ENCODE results near the gene EGFL8. TPM values are rescaled to one million over a fixed set of nuclear protein-coding genes. Genes with fewer than 3 reads are reported as not detected.
A peak's percentile ranks its signal among the peaks of the same experiment; 100 is the strongest.

The EGFL8 gene
- total and polyA plus RNA-seq, 9 of the 15 experiments (the other 6 are each of a cell fraction or from before 2014, with no cell fraction given), result 2.2 to 47.4 (median 14.2) TPM

DNA sequence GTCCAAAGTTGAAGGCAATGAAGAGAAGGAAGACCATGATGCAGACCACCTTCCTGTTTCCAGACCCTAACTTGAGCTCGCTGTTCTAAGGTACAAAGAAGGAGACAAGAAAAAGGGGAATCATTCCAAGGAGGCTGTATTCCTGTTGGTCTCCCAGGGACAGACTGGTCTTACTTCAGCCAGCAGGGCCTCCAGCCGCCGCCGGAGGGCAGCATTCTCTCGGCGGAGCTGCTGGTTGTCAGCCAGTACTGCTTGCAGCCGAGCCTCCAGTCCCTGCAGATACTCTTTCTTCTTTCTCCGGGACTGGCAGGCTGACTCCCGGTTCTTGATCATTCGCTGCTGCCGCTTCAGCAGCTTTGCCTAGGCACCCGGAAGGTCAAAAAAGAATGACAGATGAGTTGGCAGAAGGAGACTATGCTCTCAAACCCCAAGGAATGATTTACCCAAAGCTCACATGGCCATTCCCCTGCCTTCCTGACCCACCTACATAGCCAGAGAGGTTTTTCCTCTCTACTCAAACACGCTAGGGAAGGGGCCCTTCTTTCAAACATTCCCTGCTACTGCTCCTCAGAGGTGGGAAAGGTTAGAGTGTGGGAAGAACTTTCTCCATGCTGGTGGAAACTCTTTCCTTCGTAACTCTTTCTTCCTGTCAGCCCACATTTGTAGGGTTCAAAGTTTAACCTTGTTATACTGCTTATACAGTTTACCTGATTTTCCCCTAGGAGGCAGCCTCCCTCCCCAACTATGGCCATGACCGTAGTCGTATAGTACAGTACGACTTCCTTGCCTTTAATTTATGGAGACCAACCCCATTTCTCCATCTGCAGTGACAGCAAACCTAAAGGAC, 45.4 kb upstream of the EGFL8 start (continued):
- TF ChIP-seq, protein P1, sequence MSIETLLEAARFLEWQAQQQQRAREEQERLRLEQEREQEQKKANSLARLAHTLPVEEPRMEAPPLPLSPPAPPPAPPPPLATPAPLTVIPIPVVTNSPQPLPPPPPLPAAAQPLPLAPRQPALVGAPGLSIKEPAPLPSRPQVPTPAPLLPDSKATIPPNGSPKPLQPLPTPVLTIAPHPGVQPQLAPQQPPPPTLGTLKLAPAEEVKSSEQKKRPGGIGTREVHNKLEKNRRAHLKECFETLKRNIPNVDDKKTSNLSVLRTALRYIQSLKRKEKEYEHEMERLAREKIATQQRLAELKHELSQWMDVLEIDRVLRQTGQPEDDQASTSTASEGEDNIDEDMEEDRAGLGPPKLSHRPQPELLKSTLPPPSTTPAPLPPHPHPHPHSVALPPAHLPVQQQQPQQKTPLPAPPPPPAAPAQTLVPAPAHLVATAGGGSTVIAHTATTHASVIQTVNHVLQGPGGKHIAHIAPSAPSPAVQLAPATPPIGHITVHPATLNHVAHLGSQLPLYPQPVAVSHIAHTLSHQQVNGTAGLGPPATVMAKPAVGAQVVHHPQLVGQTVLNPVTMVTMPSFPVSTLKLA (conservative IDR thresholded peaks at IDR 0.05), result peak in 1 of 2 experiments; percentile 45; a peak in 1 of 4 replicates
- TF ChIP-seq, protein P2, sequence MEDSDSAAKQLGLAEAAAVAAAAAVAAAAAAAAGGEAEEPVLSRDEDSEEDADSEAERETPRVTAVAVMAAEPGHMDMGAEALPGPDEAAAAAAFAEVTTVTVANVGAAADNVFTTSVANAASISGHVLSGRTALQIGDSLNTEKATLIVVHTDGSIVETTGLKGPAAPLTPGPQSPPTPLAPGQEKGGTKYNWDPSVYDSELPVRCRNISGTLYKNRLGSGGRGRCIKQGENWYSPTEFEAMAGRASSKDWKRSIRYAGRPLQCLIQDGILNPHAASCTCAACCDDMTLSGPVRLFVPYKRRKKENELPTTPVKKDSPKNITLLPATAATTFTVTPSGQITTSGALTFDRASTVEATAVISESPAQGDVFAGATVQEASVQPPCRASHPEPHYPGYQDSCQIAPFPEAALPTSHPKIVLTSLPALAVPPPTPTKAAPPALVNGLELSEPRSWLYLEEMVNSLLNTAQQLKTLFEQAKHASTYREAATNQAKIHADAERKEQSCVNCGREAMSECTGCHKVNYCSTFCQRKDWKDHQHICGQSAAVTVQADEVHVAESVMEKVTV (CRISPR knock-in tag; IDR thresholded peaks at IDR 0.05), result peak; percentile 96
- TF ChIP-seq JUND (IDR thresholded peaks at IDR 0.05; ENCODE audit: borderline replicate concordance, low read depth, low read length) (peak; percentile 64; the same call in 1 of the 2 replicates), JUND (tag; IDR thresholded peaks at IDR 0.05; ENCODE audit: borderline replicate concordance, low read depth, low read length) (peak; percentile 41; the same call in 1 of the 3 replicates), TRIM24 (IDR thresholded peaks at IDR 0.05) (no peak), EP400 (IDR thresholded peaks at IDR 0.05) (peak; percentile 28; the same call in 1 of the 2 replicates), TOE1 (IDR thresholded peaks at IDR 0.05; ENCODE audit: borderline replicate concordance) (no peak), TOE1 (CRISPR knock-in tag; IDR thresholded peaks at IDR 0.05; ENCODE audit: borderline replicate concordance, low read depth) (peak; percentile 44; the same call in 1 of the 2 replicates), GATAD2B (IDR thresholded peaks at IDR 0.05; ENCODE audit: borderline replicate concordance) (no peak), KLF1 (tag; IDR thresholded peaks at IDR 0.05) (peak; percentile 57; the same call in 1 of the 2 replicates), ILF3 (IDR thresholded peaks at IDR 0.05; ENCODE audit: borderline replicate concordance) (peak; percentile 45; the same call in 1 of the 2 replicates), ZNF589 (CRISPR knock-in tag; IDR thresholded peaks at IDR 0.05; ENCODE audit: low read depth) (peak; percentile 39; the same call in 1 of the 2 replicates), EHMT2 (IDR thresholded peaks at IDR 0.05) (peak; percentile 26; the same call in 1 of the 2 replicates), THRAP3 (IDR thresholded peaks at IDR 0.05; ENCODE audit: borderline replicate concordance) (no peak)
- TF ChIP-seq, protein P3, sequence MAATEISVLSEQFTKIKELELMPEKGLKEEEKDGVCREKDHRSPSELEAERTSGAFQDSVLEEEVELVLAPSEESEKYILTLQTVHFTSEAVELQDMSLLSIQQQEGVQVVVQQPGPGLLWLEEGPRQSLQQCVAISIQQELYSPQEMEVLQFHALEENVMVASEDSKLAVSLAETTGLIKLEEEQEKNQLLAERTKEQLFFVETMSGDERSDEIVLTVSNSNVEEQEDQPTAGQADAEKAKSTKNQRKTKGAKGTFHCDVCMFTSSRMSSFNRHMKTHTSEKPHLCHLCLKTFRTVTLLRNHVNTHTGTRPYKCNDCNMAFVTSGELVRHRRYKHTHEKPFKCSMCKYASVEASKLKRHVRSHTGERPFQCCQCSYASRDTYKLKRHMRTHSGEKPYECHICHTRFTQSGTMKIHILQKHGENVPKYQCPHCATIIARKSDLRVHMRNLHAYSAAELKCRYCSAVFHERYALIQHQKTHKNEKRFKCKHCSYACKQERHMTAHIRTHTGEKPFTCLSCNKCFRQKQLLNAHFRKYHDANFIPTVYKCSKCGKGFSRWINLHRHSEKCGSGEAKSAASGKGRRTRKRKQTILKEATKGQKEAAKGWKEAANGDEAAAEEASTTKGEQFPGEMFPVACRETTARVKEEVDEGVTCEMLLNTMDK (IDR thresholded peaks at IDR 0.05; ENCODE audit: borderline replicate concordance, insufficient read depth, low read depth, low read length, poor library complexity, severe bottlenecking), result peak; percentile 47
- TF ChIP-seq, protein P4, sequence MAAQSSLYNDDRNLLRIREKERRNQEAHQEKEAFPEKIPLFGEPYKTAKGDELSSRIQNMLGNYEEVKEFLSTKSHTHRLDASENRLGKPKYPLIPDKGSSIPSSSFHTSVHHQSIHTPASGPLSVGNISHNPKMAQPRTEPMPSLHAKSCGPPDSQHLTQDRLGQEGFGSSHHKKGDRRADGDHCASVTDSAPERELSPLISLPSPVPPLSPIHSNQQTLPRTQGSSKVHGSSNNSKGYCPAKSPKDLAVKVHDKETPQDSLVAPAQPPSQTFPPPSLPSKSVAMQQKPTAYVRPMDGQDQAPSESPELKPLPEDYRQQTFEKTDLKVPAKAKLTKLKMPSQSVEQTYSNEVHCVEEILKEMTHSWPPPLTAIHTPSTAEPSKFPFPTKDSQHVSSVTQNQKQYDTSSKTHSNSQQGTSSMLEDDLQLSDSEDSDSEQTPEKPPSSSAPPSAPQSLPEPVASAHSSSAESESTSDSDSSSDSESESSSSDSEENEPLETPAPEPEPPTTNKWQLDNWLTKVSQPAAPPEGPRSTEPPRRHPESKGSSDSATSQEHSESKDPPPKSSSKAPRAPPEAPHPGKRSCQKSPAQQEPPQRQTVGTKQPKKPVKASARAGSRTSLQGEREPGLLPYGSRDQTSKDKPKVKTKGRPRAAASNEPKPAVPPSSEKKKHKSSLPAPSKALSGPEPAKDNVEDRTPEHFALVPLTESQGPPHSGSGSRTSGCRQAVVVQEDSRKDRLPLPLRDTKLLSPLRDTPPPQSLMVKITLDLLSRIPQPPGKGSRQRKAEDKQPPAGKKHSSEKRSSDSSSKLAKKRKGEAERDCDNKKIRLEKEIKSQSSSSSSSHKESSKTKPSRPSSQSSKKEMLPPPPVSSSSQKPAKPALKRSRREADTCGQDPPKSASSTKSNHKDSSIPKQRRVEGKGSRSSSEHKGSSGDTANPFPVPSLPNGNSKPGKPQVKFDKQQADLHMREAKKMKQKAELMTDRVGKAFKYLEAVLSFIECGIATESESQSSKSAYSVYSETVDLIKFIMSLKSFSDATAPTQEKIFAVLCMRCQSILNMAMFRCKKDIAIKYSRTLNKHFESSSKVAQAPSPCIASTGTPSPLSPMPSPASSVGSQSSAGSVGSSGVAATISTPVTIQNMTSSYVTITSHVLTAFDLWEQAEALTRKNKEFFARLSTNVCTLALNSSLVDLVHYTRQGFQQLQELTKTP (IDR thresholded peaks at IDR 0.05; ENCODE audit: low read depth in 1 of 2, partially characterized antibody in 2 of 2), result peak in 1 of 2 experiments; percentile 12

All from K562 (cell line).